ENCODE data around the gene KATNA1. TPM values are rescaled to one million over a fixed set of nuclear protein-coding genes. Genes with fewer than 3 reads are reported as not detected.
A peak's percentile ranks its signal among the peaks of the same experiment; 100 is the strongest.

Gene KATNA1
- total RNA-seq, 2 experiments from 2014 or later: 24.7 to 27.2 TPM

GRCh38 chr6:149551920-149552319 lies 96.6 kb downstream of the KATNA1 start:
- no peak overlapping the region for H3K27ac Mint-ChIP-seq
- peaks cover 1% of the 10 kb centered on the region for H3K36me3 Mint-ChIP-seq (ENCODE audit: low read depth)
- no peak for DNase-seq
- ChIA-PET POLR2A (no interaction called here), CTCF (interaction anchor here (0.6 to 4.9 kb wide), 2 partner anchors 10 to 99 kb away, joined by 5 to 29 read pairs; no protein-coding TSS in a partner anchor)
- H3K27me3 Mint-ChIP-seq: peaks cover 27% of the 10 kb centered on the region
- H3K9me3 Mint-ChIP-seq: no peaks in the 10 kb centered on the region
- H3K4me1 Mint-ChIP-seq: peaks cover 8% of the 10 kb centered on the region
- H3K4me3 Mint-ChIP-seq: no peak overlapping the region

DNA sequence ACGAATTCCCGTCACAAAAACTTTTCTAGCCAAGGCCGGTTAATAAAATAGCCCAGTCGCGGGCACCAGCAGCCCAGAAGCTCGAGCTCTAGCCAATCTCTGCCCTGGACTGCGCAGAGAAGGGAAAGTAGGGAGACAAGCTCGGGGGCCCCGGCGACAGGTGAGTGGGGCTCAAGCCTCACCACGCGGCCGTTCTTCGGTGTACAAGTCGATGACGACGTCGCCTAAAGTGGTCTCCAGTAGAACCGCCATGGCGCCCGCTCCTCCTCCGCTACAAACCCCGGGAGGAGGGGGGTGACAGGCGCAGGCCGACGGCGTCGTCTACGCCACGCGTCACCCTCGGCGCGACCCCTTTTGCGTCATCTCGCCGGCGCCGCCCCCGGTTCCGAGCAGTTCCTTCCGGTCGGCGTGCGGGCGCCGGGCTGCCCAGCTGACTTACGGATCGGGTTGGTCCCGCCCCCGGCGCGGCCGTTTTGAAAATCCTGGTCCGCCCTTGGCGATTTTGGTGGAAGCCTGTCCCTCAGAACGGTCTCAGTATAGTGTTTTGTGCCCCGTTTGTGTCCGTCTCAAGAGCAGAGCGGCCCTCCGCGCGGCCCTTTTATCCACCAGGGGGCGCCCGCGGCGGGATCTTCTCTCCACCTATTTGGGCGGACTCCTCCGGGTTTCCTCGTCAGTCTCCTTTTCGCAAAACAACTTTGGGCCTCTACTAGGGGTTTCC lies 102.6 kb downstream of the KATNA1 start, which contains the start of gene PPIL4:
Gene PPIL4, minus strand, starts transcription at position 290 of the 718 bp plus-strand sequence. Its CDS starts 38 bp downstream, at position 252.
- H3K9me3 Mint-ChIP-seq: no peaks in the 10 kb centered on the region
- CTCF ChIA-PET: interaction anchor here (0.5 to 3.6 kb wide), 11 partner anchors 9 to 601 kb away, joined by 3 to 26 read pairs (median 3); partner anchors contain the start of gene GINM1

GRCh38 chr6:149545258-149545753 lies 103.2 kb downstream of the KATNA1 start:
- H3K4me1 Mint-ChIP-seq: peaks cover 41% of the 10 kb centered on the region
- peaks cover 4% of the 10 kb centered on the region for H3K27me3 Mint-ChIP-seq
- peak; percentile 81 for DNase-seq
- no peaks in the 10 kb centered on the region for H3K9me3 Mint-ChIP-seq
- H3K36me3 Mint-ChIP-seq (ENCODE audit: low read depth): peaks cover 14% of the 10 kb centered on the region
- ChIA-PET CTCF (interaction anchor here (0.5 to 3.6 kb wide), 10 partner anchors 9 to 438 kb away, joined by 3 to 26 read pairs (median 3); partner anchors contain the start of gene GINM1), POLR2A (interaction anchor here (0.6 to 0.7 kb wide), 2 partner anchors 142 to 352 kb away, joined by 3 read pairs; no protein-coding TSS in a partner anchor)
- peak overlapping the region; percentile 99 for H3K27ac Mint-ChIP-seq
- H3K4me3 Mint-ChIP-seq: peak overlapping the region; percentile 98

More for the DNA sequence above, 102.6 kb downstream of the KATNA1 start, which contains the start of gene PPIL4:
- peaks cover 11% of the 10 kb centered on the region for H3K36me3 Mint-ChIP-seq (ENCODE audit: low read depth)
- H3K4me3 Mint-ChIP-seq: peak within 1 kb of the TSS; percentile 98
- H3K4me1 Mint-ChIP-seq: peaks cover 41% of the 10 kb centered on the region
- H3K27me3 Mint-ChIP-seq: peaks cover 4% of the 10 kb centered on the region
- peak within 1 kb of the TSS; percentile 99 for H3K27ac Mint-ChIP-seq
- POLR2A ChIA-PET: interaction anchor here (0.6 to 0.7 kb wide), 2 partner anchors 142 to 351 kb away, joined by 3 read pairs; no protein-coding TSS in a partner anchor
- peak; percentile 96 for DNase-seq

Other genes with a start within 250 kb of the KATNA1 start
- 10 to 100 TPM in 1 of 2 experiments, 1 to 10 TPM in 1; 7.9 to 10.2 TPM for gene SUMO4, start 248.5 kb downstream of the KATNA1 start, total RNA-seq
- gene ZC3H12D, start 163.7 kb downstream of the KATNA1 start, total RNA-seq: 10 to 100 TPM; 10.7 to 16.5 TPM
- 10 to 100 TPM; 17.6 to 20.1 TPM for gene PPIL4, start 102.7 kb downstream of the KATNA1 start, total RNA-seq
- gene GINM1, start 82.3 kb downstream of the KATNA1 start, total RNA-seq: 10 to 100 TPM; 18.7 to 21.1 TPM
- 10 to 100 TPM; 34.9 to 37.3 TPM for gene LATS1, start 69.4 kb upstream of the KATNA1 start, total RNA-seq
- gene NUP43, start 97.8 kb upstream of the KATNA1 start, total RNA-seq: 10 to 100 TPM; 59.9 to 74.6 TPM
- gene PCMT1, start 101.0 kb upstream of the KATNA1 start, total RNA-seq: 10 to 100 TPM; 86.2 to 93.9 TPM
- 1 to 10 TPM; 6.5 to 7.4 TPM for gene LRP11, start 215.6 kb upstream of the KATNA1 start, total RNA-seq
- gene RAET1E, start 249.4 kb upstream of the KATNA1 start, total RNA-seq: not detected

Data from activated CD4-positive, alpha-beta T cell treated with anti-CD3 and anti-CD28 coated beads, Interleukin-2, amount 10 ng/mL, durations not matched to agents 7 days and 5 days (primary cell).